GM21381 (cell line): Measurements from ENCODE around the gene WDR26.
A peak's percentile ranks its signal among the peaks of the same experiment; 100 is the strongest.
"Not testable (repeated sequence)": the region's sequence is repeated elsewhere in the genome, so short reads cannot be mapped to it uniquely, and the experiment has no call there.

Experiments used
- ATAC-seq: cut with Tn5 transposase; IDR thresholded peaks from one replicate; pipeline ENCODE4 v1.9.1; 2021; ENCODE audit warnings: mild to moderate bottlenecking, moderate library complexity; ENCODE audit not compliant: unreplicated experiment

Gene WDR26

GRCh38 chr1:224434691-224435317 lies at the start of gene WDR26:
WDR26 (minus strand) TSS chr1:224434797.
- peak; percentile 84 for ATAC-seq

GRCh38 chr1:224483206-224483605 lies 48.6 kb upstream of the WDR26 start:
- not testable (repeated sequence) for ATAC-seq

- no peak for ATAC-seq
Measured at GRCh38 chr1:224482619-224483018, 48.0 kb upstream of the WDR26 start.

- ATAC-seq, result no peak
Measured at GRCh38 chr1:224481601-224482000, 47.0 kb upstream of the WDR26 start.

- ATAC-seq, result not testable (repeated sequence)
Measured at GRCh38 chr1:224480888-224481459, 46.4 kb upstream of the WDR26 start.

GRCh38 chr1:224480200-224480599 lies 45.6 kb upstream of the WDR26 start:
- not testable (repeated sequence) for ATAC-seq

- no peak for ATAC-seq
Measured at GRCh38 chr1:224472806-224473205, 38.2 kb upstream of the WDR26 start.

DNA sequence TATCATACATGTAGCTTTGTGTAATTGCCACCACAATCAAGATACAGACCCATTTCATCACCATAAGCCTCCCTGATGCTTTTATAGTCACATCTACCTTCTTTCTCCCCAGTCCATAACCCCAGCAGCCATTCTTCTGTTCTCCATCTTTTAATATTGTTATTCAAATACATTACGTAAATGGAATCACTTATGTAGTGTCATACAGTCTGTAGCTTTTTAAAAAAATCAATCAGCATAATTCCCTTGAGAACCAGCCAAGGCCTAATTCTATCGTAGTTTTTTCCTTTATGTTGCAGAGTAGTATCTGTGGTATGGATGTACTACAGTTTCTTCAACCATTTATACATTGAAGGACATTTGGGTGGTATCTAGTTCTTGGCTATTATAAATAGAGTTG lies 31.6 kb upstream of the WDR26 start:
- ATAC-seq, result no peak

- no peak for ATAC-seq
Measured at GRCh38 chr1:224459966-224460365, 25.4 kb upstream of the WDR26 start.

- no peak for ATAC-seq
Measured at GRCh38 chr1:224458996-224459395, 24.4 kb upstream of the WDR26 start.

- ATAC-seq, result no peak
Measured at GRCh38 chr1:224458296-224458695, 23.7 kb upstream of the WDR26 start.

DNA sequence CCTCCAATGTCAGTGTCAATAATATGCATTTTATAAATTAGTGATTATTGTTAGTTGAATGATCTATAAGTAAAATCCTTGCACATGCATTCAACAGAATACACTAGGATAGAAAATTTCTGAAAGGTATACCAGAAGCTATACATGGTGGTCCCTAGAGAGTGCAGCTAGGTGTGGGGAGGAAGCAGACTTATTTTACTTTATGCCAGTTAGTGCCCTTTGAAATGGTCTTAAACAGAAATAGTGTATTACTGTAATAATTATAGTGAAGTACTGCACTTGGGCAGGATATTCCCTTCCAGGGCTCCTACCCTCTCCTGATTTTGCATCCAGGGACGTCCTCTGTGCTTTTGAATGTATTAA lies 23.2 kb upstream of the WDR26 start:
- no peak for ATAC-seq

DNA sequence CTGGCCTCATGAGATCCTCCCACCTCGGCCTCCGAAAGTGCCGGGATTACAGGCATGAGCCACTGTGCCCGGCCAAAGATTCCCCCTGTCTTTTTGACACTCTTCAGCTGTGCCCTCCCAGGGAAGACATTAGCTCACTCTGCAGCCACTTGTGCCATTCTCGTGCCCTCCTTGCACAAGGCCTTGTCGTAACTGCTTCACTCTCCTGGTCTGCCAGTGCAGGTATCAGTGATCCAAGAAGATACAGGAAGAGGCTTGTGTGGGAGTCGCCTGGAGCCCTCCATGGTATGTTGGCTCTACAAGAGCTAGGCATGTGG lies 22.0 kb upstream of the WDR26 start:
- ATAC-seq, result no peak

- no peak for ATAC-seq
Measured at GRCh38 chr1:224454402-224455055, 19.9 kb upstream of the WDR26 start.

DNA sequence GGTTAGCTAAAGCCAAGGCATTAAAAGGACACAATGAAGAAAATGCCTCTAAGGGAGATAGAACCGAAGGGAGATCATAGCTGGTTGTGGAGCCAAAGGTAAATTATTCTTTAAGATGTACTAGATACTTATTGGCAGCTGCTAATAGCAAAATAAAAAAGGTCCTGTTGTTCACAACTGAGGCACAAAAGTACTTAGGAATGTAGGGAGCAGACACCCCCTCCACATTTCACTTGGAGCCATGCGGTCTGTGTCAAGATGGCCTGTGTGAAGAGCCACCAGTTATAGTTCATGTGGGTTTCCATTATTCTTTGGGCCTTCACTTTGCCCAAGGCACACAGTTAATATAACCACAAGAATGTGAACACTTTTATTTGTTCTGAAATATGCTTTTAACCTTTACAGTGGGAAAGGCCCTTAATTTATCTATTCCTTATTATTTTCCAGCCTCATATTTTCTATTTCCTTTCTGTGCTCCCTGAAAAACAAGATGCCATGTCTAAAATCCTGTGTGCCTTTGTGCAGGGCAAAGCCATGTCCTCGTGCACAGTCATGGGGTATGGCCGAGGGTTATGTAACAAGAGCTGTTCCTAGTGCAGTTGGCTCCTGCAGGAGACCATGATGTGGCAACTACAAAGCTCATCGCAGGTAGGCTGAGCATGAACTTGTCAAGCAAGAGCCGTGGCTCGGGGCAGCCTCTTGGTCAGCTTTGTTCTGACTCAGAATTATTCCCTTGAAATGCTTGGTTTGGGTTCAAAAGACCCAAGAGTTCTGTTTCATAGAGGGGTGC lies 16.2 kb upstream of the WDR26 start:
- ATAC-seq, result no peak

- ATAC-seq, result no peak
Measured at GRCh38 chr1:224450159-224450558, 15.6 kb upstream of the WDR26 start.

GRCh38 chr1:224448453-224449017 lies 13.9 kb upstream of the WDR26 start:
- ATAC-seq, result no peak

- ATAC-seq, result no peak
Measured at GRCh38 chr1:224447971-224448370, 13.4 kb upstream of the WDR26 start.

DNA sequence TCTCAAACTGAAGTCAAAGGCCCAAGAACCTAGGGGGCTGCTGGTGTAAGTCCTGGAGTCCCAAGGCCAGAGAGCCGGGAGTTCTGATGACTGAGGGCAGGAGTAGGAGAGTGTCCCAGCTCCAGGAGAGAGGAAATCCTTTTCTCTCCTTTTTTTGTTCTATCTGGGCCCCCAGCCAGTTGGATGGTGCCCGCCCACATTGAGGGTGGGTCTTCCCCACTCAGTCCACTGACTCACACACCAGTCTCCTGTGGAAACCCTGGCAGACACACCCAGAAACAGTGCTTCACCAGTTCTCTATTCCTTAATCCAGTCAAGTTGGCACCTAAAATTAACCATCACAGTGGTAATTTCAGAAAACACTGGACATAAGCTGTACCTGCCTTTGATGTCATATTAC lies 12.7 kb upstream of the WDR26 start:
- no peak for ATAC-seq

DNA sequence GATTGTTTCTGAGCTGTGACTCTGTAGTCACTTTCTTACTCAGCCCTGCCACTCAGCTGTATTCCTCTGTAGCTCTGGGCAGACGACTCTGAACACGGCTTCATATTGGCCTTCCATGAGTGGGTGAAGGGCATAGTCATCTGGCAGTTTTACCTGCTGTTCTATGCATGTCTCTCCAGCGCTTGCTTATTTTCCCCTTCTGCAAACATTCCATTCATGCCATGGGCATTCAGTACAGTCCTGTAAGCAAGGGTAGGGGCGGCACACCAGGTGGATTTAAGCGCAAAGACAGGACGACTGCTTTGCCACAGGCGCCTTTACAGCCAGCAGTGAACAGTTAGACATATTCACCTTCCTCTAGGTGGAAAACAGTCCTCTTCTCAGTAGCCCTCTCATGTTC lies 4.4 kb upstream of the WDR26 start:
- no peak for ATAC-seq

- no peak for ATAC-seq
Measured at GRCh38 chr1:224435999-224436398, 1.4 kb upstream of the WDR26 start.
